ENCODE data around the gene RBBP4. TPM values are rescaled to one million over a fixed set of nuclear protein-coding genes. Genes with fewer than 3 reads are reported as not detected.

The RBBP4 gene
- total RNA-seq, 2 donors from 2014 or later: 521 to 678 TPM

DNA sequence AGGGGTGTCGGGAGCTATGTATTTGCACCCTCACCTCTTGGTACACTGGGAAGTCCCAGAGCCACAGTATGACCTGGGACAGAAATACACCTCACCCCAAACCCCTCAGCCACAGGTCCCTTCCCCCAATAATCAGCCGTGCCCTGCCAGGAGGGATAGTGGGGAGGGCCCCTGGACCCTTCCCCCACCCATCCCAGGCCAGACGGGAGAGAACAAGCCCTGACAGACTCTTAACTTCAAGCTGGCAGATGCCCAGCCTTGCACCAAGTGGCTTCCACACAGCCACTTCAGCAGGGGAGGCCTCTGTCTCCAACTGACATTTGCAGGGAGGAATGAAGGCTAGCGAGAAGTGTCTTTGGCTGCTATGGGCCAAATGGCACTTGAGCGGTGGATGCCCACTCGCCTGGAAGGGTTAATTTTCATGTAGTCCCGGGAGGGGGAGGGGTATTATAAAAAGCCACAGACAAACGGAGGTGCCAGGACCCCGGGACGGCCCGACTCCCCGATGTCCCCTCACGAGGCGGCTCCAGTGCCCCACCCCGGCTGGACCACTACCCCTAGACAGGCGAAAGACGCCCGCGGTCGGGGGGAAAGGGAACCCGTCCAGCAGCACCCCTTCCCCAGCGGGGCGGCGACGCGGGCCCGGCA, 51.1 kb downstream of the RBBP4 start:
- Histone ChIP-seq H3K4me3 (ENCODE audit: low read length) (no peak overlapping the region), H3K9ac (ENCODE audit: extremely low read depth, low read length, poor library complexity, severe bottlenecking) (no peak overlapping the region), H3K27me3 (ENCODE audit: control insufficient read depth, insufficient read depth, low read length, poor library complexity, severe bottlenecking) (peaks cover 38% of the 10 kb centered on the region), H3K27ac (ENCODE audit: low read depth, low read length) (no peak overlapping the region), H3K4me1 (ENCODE audit: control insufficient read depth, insufficient read depth, low read length) (no peaks in the 10 kb centered on the region), H3K9me3 (ENCODE audit: control insufficient read depth, low read length) (no peaks in the 10 kb centered on the region), H3K36me3 (ENCODE audit: control insufficient read depth, insufficient read depth, low read length) (no peaks in the 10 kb centered on the region)
- WGBS, 2 experiments (ENCODE audit: insufficient coverage in 1 of 2, insufficient read length in 1 of 2): 21 to 22% methylated on average over 13 to 27 of the region's 27 CpGs
- DNase-seq: peak; percentile 66
- TF ChIP-seq, protein P1, sequence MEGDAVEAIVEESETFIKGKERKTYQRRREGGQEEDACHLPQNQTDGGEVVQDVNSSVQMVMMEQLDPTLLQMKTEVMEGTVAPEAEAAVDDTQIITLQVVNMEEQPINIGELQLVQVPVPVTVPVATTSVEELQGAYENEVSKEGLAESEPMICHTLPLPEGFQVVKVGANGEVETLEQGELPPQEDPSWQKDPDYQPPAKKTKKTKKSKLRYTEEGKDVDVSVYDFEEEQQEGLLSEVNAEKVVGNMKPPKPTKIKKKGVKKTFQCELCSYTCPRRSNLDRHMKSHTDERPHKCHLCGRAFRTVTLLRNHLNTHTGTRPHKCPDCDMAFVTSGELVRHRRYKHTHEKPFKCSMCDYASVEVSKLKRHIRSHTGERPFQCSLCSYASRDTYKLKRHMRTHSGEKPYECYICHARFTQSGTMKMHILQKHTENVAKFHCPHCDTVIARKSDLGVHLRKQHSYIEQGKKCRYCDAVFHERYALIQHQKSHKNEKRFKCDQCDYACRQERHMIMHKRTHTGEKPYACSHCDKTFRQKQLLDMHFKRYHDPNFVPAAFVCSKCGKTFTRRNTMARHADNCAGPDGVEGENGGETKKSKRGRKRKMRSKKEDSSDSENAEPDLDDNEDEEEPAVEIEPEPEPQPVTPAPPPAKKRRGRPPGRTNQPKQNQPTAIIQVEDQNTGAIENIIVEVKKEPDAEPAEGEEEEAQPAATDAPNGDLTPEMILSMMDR (conservative IDR thresholded peaks at IDR 0.05): no peak
- Mint-ChIP-seq H3K4me3 (peak overlapping the region; percentile 51), H3K27me3 (ENCODE audit: insufficient read depth) (peaks cover 51% of the 10 kb centered on the region), H3K4me1 (peaks cover 13% of the 10 kb centered on the region), H3K36me3 (ENCODE audit: low read depth) (no peaks in the 10 kb centered on the region), H3K27ac (no peak overlapping the region), H3K9me3 (peaks cover 2% of the 10 kb centered on the region)

DNA sequence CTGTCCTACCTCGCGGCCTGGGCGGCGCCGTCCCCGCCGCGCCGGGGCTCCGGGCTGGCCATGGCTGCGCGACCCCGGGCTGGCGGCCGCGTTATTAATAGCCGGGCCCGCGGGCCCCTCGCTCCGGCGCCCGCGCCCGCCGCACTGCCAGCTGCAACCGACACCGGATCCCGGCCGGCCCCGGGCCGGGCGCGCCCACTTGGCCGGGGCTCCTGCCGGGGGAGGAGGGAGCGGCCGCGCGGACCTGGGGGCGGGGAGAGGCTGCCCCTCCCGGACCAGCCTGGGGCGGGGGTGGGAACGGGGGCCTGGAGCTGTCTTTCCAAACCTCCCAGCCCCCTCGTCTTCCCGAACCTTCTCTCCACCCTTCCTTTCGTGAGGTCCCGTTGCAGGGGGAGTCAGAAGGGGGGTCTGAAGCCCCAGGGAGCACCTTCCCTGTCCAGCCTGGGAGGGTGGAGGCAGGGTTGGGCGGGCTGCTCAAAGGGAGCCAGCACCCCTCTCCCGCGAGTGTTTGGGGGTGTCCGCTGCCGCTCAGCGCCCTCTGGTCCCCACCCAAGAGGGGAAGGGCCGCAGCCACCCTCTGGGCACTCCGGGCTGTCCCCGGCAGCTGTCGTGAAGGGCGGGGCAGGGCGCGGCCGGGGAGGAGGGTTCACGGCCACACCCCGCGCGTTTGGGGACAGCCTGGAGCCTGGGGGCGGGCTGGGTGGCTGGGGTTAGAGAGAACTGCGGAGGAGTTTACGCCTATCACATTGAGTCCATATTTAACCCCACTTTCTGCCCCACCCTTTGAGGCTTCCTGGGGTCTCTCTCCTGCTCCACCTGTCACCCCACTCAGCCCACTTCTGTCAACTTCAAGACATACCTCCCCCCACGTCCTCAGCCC, 51.8 kb downstream of the RBBP4 start, which contains the start of gene SYNC:
SYNC (minus strand) TSS at position 172 of the 880 bp plus-strand sequence; CDS start at position 62, 110 bp downstream.
- Histone ChIP-seq H3K9ac (ENCODE audit: extremely low read depth, low read length, poor library complexity, severe bottlenecking) (no peak within 1 kb of the TSS), H3K4me1 (ENCODE audit: control insufficient read depth, insufficient read depth, low read length) (no peaks in the 10 kb centered on the region), H3K4me3 (ENCODE audit: low read length) (peak within 1 kb of the TSS; percentile 74), H3K27ac (ENCODE audit: low read depth, low read length) (no peak within 1 kb of the TSS), H3K9me3 (ENCODE audit: control insufficient read depth, low read length) (no peaks in the 10 kb centered on the region), H3K27me3 (ENCODE audit: control insufficient read depth, insufficient read depth, low read length, poor library complexity, severe bottlenecking) (peaks cover 38% of the 10 kb centered on the region), H3K36me3 (ENCODE audit: control insufficient read depth, insufficient read depth, low read length) (no peaks in the 10 kb centered on the region)
- H3K4me3 Mint-ChIP-seq: peak within 1 kb of the TSS; percentile 54
- H3K27me3 Mint-ChIP-seq (ENCODE audit: insufficient read depth): peaks cover 51% of the 10 kb centered on the region
- H3K4me1 Mint-ChIP-seq: peaks cover 17% of the 10 kb centered on the region
- TF ChIP-seq, protein P1 (conservative IDR thresholded peaks at IDR 0.05): no peak
- DNase-seq: peak; percentile 67
- H3K9me3 Mint-ChIP-seq: peaks cover 2% of the 10 kb centered on the region
- WGBS, 2 experiments (ENCODE audit: insufficient coverage in 1 of 2, insufficient read length in 1 of 2): 6 to 10% methylated on average over 21 to 68 of the region's 70 CpGs
- H3K36me3 Mint-ChIP-seq (ENCODE audit: low read depth): no peaks in the 10 kb centered on the region
- peak within 1 kb of the TSS; percentile 3 for H3K27ac Mint-ChIP-seq

DNA sequence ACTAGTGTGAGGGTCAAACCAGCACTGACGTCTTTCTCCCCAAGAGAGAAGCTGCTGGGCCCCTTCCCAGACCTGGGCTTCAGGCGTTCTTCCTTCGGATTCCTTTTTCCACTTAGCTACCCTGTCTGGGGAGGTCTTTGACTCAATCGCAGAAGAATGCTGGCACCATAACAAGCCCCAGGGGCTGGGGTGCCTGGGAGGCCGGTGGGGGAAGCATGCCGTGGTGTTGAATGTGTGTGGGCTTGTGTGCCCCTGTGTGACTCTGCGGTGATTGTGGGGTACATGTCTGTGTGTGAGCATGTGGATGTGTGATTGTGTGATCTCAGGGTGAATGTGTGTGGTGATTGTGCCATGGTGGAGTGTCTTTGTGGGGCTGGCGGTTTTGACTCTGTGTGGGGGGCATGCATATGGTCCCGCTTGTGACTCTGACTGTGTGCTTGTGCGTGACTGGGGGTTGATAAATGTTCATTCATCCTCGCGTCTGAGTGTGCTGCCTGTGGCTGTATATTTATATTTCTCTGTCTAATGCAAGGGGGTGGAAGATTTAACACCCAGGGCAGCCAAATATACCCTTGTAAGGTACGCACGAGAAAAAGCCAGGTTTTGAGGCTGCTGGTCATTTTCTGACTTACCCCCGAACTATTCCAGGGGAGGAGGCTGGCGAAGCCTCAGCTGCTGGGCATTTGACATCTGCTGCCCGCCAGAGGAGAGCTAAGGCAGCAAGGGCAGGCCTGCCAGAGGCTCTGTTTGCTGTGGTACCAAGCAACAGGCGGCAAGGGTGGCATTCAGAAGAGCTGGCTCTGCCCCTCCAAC, 52.7 kb downstream of the RBBP4 start:
- Histone ChIP-seq H3K4me1 (ENCODE audit: control insufficient read depth, insufficient read depth, low read length) (no peaks in the 10 kb centered on the region), H3K4me3 (ENCODE audit: low read length) (no peak overlapping the region), H3K27ac (ENCODE audit: low read depth, low read length) (no peak overlapping the region), H3K27me3 (ENCODE audit: control insufficient read depth, insufficient read depth, low read length, poor library complexity, severe bottlenecking) (peaks cover 38% of the 10 kb centered on the region), H3K36me3 (ENCODE audit: control insufficient read depth, insufficient read depth, low read length) (no peaks in the 10 kb centered on the region), H3K9ac (ENCODE audit: extremely low read depth, low read length, poor library complexity, severe bottlenecking) (no peak overlapping the region), H3K9me3 (ENCODE audit: control insufficient read depth, low read length) (no peaks in the 10 kb centered on the region)
- TF ChIP-seq, protein P1 (conservative IDR thresholded peaks at IDR 0.05): no peak
- peak; percentile 58 for DNase-seq
- 75 to 83% methylated on average over 10 to 18 of the region's 18 CpGs for WGBS, 2 experiments (ENCODE audit: insufficient coverage in 1 of 2, insufficient read length in 1 of 2)
- Mint-ChIP-seq H3K4me1 (peaks cover 17% of the 10 kb centered on the region), H3K36me3 (ENCODE audit: low read depth) (no peaks in the 10 kb centered on the region), H3K27me3 (ENCODE audit: insufficient read depth) (peaks cover 49% of the 10 kb centered on the region), H3K27ac (peak overlapping the region; percentile 3), H3K4me3 (peak overlapping the region; percentile 54), H3K9me3 (peaks cover under 1% of the 10 kb centered on the region)

All from endodermal cell (in vitro differentiated cells).